Activated naive CD4-positive, alpha-beta T cell treated with anti-CD3 and anti-CD28 coated beads, Interleukin-2, amount 50 U/mL, for 72 hours (primary cell): ENCODE data around the gene EEPD1. TPM values are rescaled to one million over a fixed set of nuclear protein-coding genes. Genes with fewer than 3 reads are reported as not detected.
A peak's percentile ranks its signal among the peaks of the same experiment; 100 is the strongest.

ENCODE experiments used
- ATAC-seq, 2 donors: fragments of 150-1000 bp; cut with Tn5 transposase; 2 replicates each; pipeline ENCODE4 v1.10.0; 2021; ENCODE audit warnings: mild to moderate bottlenecking in 2 of 2, moderate library complexity in 2 of 2
- DNase-seq, 2 donors: peaks; one replicate each; pipeline ENCODE4 v3.0.0; 2021 to 2022; ENCODE audit warnings: low spot score in 2 of 2
- H3K27ac Mint-ChIP-seq, 2 donors: one replicate each; pipeline ENCODE4 v1.8.0; 2022; ENCODE audit warnings: mild to moderate bottlenecking in 2 of 2, mixed read lengths in 2 of 2
- H3K36me3 Mint-ChIP-seq, 2 donors: one replicate each; pipeline ENCODE4 v1.8.0; 2022; ENCODE audit warnings: mixed read lengths in 2 of 2
- H3K9me3 Mint-ChIP-seq, 2 donors: one replicate each; pipeline ENCODE4 v1.8.0; 2022; ENCODE audit warnings: mixed read lengths in 2 of 2
- total RNA-seq, 2 donors: library from RNA; stranded (reverse); gene quantifications; one replicate each; pipeline ENCODE4 v1.2.3, GENCODE V29; 2022

Gene EEPD1
- total RNA-seq, 2 donors from 2014 or later = 0.82 to 1.4 TPM

DNA sequence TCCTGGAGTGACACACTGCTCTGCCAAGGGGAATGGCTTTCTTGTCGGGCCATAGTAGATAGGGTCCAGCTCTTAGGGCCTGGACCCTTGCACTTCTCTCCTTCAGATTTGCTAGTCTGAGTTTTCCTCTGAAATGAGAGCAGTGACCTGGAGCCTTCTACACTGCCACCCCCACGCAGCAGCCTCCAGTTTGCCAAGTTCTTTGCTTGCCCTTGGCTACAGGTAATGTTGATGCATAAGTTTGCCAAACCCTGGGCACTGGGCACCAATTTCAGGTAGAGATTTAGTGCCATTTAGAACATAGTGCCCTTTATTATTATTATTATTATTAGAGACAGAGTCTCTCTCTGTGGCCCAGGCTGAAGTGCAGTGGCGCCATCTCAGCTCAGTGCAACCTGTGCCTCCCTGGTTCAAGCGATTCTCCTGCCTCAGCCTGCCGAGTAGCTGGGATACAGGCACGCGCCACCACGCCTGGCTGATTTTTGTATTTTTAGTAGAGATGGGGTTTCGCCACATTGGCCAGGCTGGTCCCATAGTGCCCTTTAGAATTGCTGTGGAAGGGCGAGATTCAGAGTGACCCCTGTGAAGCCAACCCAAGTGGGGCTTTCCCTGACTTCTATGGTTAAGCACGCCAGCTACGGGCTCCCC, 14.5 kb downstream of the EEPD1 start:
- Mint-ChIP-seq H3K27ac (no peak overlapping the region), H3K9me3 (no peaks in the 10 kb centered on the region), H3K36me3 (no peaks in the 10 kb centered on the region)
- no peak for ATAC-seq
- DNase-seq = no peak

DNA sequence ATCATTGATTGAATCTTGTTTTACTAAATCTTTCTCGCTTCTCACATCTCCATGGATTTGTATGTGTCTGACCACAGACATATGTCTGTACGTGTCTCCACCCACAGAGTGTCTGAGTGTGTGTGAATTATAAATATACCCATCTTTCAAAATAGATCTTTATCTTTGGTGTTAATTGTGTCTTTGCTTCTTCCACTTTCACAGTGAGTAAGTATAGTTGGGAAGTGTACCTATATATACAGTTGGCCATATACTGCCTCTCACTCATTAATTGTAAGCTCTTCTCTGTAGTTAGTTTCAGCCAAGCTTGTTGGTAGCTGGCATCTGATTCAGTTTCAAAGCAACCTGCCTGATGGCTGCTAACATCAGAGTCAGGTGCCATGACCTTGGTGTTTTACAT, 18.4 kb downstream of the EEPD1 start:
- Mint-ChIP-seq H3K27ac (no peak overlapping the region), H3K36me3 (no peaks in the 10 kb centered on the region), H3K9me3 (no peaks in the 10 kb centered on the region)
- DNase-seq (no peak), ATAC-seq (peak; percentile 72 to 80)

DNA sequence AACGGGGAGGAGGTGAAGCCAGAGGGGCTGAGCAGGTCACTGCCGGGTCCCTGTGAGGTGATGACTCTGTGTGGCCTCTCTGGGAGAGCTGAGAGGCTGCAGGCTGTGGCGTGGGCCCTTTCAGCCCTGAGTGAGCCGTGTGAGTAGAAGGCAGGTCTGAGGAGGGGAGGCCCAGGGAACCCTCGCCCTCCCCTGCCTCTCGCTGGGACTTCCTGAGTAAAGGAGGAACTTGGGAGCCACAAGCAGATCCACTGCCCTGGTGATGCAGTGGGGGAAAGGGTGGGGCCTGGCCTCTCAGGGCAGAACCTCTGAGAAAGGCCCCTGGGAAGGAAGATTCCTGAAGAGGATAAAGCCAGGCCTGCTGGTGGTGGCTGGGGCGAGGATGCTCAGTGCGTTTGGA, 22.8 kb downstream of the EEPD1 start:
- peak overlapping the region in 1 of 2 donors; percentile 37 for H3K27ac Mint-ChIP-seq
- no peak for ATAC-seq
- no peaks in the 10 kb centered on the region for H3K9me3 Mint-ChIP-seq
- H3K36me3 Mint-ChIP-seq = no peaks in the 10 kb centered on the region
- DNase-seq = no peak

DNA sequence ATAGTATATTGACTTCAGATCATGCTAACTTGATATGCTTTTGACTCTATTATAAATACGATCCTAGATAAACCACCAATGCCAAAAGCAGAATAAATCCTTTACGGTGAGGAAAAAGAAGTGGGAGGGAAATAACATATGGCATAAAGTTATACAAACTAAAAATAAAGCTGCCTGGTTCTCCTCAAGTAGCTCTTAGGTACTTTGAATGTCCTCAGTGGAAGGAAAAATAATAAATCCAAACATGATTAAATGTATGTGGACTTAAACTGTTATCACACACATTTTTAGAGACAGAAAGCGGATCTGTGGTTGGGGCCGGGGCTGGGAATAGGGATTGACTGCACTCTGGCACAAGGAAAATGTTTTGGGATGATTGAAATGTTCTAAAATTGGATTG, 23.6 kb downstream of the EEPD1 start:
- no peak for DNase-seq
- H3K9me3 Mint-ChIP-seq = no peaks in the 10 kb centered on the region
- no peak for ATAC-seq
- no peaks in the 10 kb centered on the region for H3K36me3 Mint-ChIP-seq
- H3K27ac Mint-ChIP-seq = no peak overlapping the region

DNA sequence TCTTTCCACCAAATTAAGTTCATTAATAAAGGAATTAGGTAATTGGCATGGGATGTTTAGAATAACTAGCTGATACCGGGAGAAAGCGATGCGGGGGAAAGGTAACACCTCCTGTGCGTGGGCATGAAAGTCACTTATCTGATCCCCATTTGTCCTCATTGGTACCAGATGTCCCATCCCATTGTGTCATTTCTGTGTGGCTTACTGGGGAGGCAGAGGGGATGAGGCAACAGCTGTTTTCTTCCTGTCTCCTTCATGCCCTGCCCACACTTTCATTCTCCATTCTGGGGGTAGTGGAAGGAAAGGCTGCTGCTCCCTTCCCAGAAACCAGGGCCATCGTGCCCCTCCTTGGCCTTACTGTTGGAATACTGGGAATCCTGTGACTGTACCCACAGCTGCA, 27.1 kb downstream of the EEPD1 start:
- Mint-ChIP-seq H3K9me3 (no peaks in the 10 kb centered on the region), H3K36me3 (no peaks in the 10 kb centered on the region), H3K27ac (no peak overlapping the region)
- DNase-seq (no peak), ATAC-seq (no peak)

DNA sequence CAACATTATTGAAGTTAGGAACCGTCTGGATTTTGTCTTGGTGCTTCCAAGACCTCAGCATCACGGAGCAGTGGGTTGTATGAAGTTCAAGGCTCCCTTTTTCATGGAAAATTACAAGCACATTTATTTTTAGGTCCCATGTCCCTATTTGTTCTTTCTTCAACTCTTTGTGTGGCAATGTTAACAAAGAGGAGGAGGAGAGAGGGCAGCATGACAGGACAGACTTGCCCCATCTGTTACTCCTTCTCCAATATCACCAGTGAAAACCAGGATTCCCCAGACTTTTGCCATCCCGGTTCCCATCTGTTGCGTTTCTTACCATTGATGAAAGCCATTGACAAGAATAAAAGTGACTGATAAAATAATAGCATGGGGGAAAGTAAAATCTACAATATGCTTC, 28.6 kb downstream of the EEPD1 start:
- Mint-ChIP-seq H3K27ac (no peak overlapping the region), H3K36me3 (no peaks in the 10 kb centered on the region), H3K9me3 (no peaks in the 10 kb centered on the region)
- no peak for ATAC-seq
- no peak for DNase-seq

DNA sequence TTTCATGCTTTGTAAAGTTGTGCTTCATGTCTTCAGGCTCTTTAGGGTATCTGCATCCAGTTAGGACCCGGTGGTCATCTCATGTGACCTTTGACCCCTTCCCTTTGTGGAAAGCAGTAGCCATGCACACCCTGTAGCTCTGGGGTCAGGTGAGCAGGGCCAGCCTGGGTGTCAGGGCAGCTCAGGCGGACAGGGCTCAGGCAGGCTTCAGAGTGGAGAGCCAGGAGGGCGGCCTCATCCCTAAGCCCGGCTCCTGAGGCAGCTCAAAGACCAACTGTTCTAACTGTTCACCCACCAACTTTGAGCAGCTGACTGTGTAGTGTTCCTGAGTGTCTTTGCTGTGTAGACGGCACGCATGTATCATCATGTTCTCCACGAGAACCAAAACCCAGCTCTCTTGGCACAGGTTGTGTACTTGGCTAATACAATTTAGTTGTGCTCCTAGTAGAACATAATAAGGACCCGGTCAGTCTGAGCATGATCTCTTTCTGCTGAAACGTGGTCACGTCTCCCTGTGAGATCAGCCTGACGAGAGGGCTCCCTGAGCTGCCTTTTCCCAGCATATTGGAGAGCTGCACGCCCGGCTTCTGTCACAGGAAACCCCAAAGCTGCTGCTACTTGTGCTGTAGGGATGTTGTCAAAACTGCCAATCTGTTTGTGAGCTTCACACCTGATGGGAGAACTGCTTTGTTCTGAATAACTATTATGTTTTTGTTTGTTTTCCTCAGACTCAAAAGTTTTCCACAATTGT, 30.0 kb downstream of the EEPD1 start:
- Mint-ChIP-seq H3K27ac (no peak overlapping the region), H3K36me3 (no peaks in the 10 kb centered on the region), H3K9me3 (no peaks in the 10 kb centered on the region)
- DNase-seq (no peak), ATAC-seq (no peak)

DNA sequence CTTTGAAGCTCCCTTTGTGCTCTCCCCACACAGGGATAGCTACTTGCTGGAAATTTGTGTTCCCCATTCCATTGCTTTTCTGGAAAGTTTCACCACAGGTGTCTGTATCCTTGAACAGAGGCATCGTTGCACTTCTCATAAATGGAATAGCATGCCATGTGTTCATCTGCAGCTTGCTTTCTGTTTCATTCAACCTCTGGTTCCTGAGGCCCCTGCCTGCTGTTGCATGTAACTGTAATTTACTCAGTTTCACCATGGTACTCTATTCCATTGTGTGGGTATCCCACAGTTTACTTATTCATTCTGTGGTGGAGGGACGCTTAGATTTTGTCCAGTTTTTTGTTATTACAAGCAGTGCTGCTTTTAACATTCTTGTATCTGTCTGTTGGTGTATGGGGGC, 32.0 kb downstream of the EEPD1 start:
- no peak overlapping the region for H3K27ac Mint-ChIP-seq
- H3K36me3 Mint-ChIP-seq = no peaks in the 10 kb centered on the region
- no peak for DNase-seq
- ATAC-seq = no peak
- H3K9me3 Mint-ChIP-seq = no peaks in the 10 kb centered on the region

DNA sequence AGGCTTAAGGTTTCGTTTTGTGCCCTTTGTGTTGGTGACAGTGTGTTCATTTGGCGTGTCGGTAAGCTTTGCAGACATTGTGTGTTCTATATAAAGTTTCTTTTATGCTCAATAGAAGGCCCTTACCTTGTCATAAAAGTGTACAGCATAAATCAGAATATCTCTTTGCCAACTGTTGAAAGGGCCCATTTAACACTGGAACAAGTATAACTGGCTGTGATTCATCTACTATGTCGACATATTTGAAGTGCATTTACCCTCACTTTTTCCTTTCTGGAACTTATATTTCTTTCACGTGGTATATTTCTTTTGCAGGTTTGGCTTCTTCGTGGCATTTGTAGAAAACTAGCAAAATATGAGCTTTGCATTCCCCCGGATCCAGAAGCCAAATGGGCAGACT, 32.7 kb downstream of the EEPD1 start:
- ATAC-seq (no peak), DNase-seq (no peak)
- H3K36me3 Mint-ChIP-seq = no peaks in the 10 kb centered on the region
- no peak overlapping the region for H3K27ac Mint-ChIP-seq
- H3K9me3 Mint-ChIP-seq = no peaks in the 10 kb centered on the region

DNA sequence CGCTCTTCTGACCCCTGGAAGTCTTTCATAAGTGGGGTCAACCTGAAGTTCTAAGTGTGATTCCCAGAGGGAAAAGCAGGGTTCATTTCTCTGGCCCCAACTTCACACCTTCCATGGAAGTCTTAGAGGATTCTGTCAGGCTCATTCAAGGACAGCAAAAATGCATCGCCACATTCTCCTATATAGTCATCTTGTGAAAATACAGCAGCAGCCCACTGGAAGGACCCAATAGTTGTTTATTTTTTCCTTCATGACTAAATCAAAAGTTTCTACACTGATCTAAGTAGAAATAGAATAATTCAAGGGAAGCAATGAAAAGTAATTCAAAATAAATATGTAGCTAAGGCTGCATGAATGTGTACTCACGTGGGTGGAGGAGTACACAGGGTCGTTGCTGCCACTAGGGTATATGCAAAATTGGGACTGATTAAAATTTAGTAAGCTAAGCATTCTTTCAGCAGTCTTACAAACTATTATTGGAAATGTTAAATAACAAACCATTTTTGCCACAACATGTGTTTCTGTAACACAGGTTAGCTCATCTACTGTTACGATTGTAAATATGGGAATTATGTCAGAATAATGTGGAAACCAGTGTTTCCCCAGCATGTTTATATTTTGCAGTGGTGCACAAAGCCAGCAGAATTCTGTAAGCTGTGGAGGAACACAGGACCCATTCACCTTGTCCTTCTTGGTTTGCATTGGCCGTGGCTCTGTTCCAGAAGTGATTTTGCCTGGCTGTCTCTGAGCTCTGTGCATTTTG, 33.5 kb downstream of the EEPD1 start:
- DNase-seq = no peak

DNA sequence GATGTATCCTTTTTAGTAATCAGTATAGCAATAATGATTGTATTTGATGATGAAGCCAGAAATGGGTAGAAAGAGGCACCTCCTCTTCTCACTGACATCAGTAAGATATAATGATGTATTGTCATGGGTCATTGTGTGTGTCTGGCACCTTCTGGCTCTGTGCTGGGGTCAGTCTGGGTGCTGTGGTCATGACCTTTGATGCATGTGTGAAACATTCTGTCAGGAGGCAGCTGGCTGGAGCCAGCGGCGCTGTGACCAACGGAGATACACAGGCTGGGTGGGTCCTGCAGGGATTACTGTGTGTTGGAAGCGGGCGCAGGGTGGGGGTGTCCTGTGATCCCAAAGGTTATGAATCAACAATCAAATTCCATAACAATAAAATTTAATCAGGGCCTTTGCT, 35.2 kb downstream of the EEPD1 start:
- H3K27ac Mint-ChIP-seq = peak overlapping the region in 1 of 2 donors; percentile 22
- no peaks in the 10 kb centered on the region for H3K9me3 Mint-ChIP-seq
- DNase-seq (no peak), ATAC-seq (peak in 1 of 2 donors; percentile 16)
- H3K36me3 Mint-ChIP-seq = no peaks in the 10 kb centered on the region

More for the DNA sequence above, 33.5 kb downstream of the EEPD1 start:
- no peaks in the 10 kb centered on the region for H3K9me3 Mint-ChIP-seq
- H3K27ac Mint-ChIP-seq = no peak overlapping the region
- ATAC-seq = no peak
- no peaks in the 10 kb centered on the region for H3K36me3 Mint-ChIP-seq

DNA sequence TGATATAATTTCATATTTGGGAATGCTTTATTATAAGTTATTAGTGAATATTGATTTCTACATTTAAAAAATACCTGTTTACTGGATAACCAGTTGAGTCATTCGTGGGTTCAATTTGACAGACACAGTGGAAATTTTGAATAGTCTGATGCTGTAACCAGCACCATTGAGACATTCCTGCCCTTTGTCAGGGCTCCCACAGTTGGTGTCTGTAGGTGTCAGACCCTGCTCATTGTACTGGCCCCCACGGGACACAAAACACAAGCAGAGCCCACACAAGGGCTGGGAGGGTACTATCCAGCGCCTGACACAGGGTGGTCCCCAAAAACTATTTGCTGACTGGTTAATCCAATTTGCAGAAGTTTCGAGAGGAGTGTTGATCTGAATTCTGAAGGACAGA, 35.9 kb downstream of the EEPD1 start:
- peak in 1 of 2 donors; percentile 53 for ATAC-seq

DNA sequence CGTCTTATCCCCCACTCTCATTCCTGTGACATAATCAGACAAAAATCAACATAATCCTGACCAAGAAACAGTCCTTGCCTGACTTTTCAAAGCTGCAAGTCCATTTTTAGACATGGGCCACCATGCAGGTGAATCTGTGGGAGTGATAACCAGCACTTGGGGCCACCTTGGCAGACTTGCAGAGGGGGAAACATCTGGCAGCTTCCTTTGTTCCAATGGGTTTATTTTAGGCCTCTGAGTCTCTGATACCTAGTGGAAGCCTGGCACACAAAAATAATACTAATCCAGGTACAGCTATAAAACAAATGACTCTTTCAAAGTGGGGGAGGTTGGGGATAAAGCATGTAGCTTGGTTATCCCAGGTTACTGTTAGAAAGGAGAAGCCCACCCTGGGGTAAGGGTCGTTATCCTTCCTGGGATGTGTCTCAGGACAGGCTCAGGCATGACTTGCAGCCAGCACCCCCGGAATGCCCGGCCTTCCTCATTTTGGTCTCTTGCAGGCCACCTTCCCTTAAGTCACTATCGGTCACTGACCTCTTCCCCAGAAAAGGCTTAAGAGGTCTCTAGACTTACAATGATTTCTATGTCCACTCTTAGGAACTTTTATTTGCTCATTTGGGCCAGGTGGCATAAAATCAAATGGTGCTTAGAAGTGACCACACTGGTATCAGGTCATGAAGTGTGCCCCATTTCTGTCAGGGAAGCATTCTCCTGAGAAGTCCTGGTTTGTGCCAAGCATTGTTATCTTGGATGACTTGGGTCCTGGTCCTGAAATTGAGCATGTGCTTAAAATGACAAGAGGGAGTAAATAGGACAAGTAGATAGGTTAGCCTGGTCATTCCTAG, 37.6 kb downstream of the EEPD1 start:
- DNase-seq (no peak), ATAC-seq (no peak)
- H3K36me3 Mint-ChIP-seq = no peaks in the 10 kb centered on the region
- no peak overlapping the region for H3K27ac Mint-ChIP-seq
- H3K9me3 Mint-ChIP-seq = no peaks in the 10 kb centered on the region

More for the DNA sequence above, 35.9 kb downstream of the EEPD1 start:
- Mint-ChIP-seq H3K27ac (no peak overlapping the region), H3K36me3 (no peaks in the 10 kb centered on the region), H3K9me3 (no peaks in the 10 kb centered on the region)
- no peak for DNase-seq

DNA sequence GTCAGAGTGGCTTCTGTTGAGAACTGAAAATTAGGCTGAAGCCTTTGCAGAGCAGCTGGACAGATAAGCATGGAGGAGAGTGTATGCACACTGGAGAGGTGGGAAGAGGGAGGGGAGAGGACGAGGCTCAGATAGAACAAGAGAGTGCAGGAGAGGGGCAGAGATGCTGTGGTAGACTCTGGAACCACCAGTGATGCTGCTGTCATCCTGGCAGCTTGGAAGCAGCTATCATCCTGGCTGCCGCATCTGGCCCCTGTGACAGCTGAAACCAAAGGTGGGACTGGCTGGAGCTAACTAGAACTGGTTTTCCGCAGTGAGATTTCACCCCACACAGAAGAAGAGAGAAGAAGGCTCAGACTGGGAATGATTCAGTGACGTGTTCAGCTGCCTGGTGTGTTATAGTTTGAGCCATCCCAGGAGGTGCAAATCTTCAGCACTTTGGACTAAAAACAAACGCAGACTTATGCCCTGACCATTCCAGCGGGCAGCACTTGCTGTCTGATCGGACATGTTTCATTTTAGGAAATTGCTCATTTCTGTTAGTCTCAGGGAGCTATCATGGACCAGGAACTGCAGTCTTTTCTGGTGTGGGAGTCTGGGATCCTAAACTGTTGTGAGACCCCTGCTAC, 38.4 kb downstream of the EEPD1 start:
- no peak for ATAC-seq
- H3K36me3 Mint-ChIP-seq = no peaks in the 10 kb centered on the region
- no peak for DNase-seq
- no peak overlapping the region for H3K27ac Mint-ChIP-seq
- H3K9me3 Mint-ChIP-seq = no peaks in the 10 kb centered on the region

DNA sequence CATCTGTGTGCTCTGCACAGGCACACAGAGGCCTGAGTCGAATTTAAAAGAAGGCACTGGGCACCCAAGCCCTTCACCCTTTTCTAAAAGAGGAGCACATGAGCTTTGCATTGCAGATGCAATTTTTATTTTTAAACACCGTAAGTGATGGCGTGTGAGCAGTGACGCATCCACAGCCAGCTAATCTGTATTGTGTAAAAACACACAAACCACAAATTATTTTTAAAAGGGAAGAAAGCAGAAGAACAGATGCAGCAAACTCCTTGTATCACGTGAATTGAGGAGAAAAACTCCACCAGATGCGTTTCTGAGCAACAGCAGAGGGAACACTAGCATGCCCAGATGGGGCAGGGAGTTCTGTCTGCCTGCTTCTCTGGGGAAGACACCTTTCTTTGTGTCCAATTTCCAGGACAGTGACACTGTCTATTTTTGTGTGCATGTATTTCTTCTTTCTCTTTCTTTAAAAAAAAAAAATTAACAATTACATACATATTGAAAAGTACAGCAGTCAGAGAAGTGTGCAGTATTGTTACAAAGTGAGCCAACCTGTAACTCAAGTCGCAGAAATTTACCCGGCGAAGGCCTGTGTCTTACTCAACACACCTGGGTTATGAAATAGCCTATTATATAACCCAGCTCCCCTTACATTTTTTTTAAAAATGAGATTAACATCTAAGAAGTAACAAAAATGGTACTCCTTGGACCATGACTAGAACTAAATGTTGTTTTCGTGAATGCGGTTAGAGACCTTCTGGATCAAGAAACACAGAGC, 39.2 kb downstream of the EEPD1 start:
- Mint-ChIP-seq H3K9me3 (no peaks in the 10 kb centered on the region), H3K27ac (no peak overlapping the region), H3K36me3 (no peaks in the 10 kb centered on the region)
- DNase-seq (no peak), ATAC-seq (no peak)

DNA sequence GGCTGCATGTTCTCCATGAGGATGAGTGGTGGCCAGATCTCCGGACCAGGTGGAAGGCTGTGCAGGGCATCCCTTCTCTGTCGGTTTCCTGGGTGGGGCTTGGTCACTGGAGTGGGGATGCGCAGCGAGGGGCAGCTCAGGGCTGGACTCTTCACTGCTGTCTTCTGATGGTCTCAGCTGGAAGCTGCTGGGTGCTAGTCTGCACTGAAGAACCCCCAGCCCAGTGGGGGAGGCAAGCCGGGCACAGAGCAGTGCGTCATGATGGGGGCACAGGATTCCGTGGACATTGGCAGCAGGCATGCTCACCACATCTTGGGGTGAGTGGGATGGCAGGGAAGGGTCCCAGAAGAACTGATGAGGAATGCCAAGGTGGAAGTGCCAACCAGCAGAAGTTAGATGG, 39.8 kb downstream of the EEPD1 start:
- no peak for ATAC-seq
- H3K9me3 Mint-ChIP-seq = no peaks in the 10 kb centered on the region
- no peaks in the 10 kb centered on the region for H3K36me3 Mint-ChIP-seq
- H3K27ac Mint-ChIP-seq = no peak overlapping the region
- no peak for DNase-seq
